GM12878 (cell line): ENCODE results near the gene DUXB. TPM values are rescaled to one million over a fixed set of nuclear protein-coding genes. Genes with fewer than 3 reads are reported as not detected.

Source experiments
- ATAC-seq: fragments of 200-7000 bp; cut with Tn5 transposase; 3 replicates; pipeline ENCODE4 v1.9.1; 2020; ENCODE audit warnings: mild to moderate bottlenecking, moderate library complexity
- BruUV-seq: library from RNA; stranded (reverse); fragments of 400-500 nt; replicated peaks from 2 replicates; lab custom pipeline; 2021; lab: Mats Ljungman, UMichigan
- CTCF ChIA-PET: fragments of 300-600 bp; sonication (Branson Sonifier 250); formaldehyde crosslinking; extraction: SDS; loops from one replicate; lab custom pipeline; 2021; ENCODE audit warnings: inconsistent platforms; lab: Yijun Ruan, JAX
- POLR2A ChIA-PET: fragments of 350-600 bp; formaldehyde crosslinking; extraction: SDS; loops from one replicate; lab custom pipeline; 2021; ENCODE audit warnings: inconsistent platforms; lab: Charles Lee
- RAD21 ChIA-PET: fragments of 300-600 bp; sonication (Branson Sonifier 250); formaldehyde crosslinking; loops from one replicate; lab custom pipeline; 2023; ENCODE audit warnings: antibody characterized with exemption; ENCODE audit not compliant: unreplicated experiment; lab: Charles Lee
- SMC1A ChIA-PET: fragments of 300-600 bp; sonication (Branson Sonifier 250); formaldehyde crosslinking; loops from one replicate; lab custom pipeline; 2023; ENCODE audit not compliant: unreplicated experiment, uncharacterized antibody; lab: Charles Lee
- DNase-seq: peaks from one replicate; pipeline ENCODE4 v3.0.0-alpha.2; 2011; ENCODE audit warnings: low read depth, low spot score
- FAIRE-seq: peaks from 3 replicates; lab custom pipeline; 2011; peaks lifted over from hg19 to GRCh38; lab: Jason Lieb, UNC
- H2AFZ ChIP-seq: 2 replicates; pipeline ENCODE4 v1.6.0; 2011; ENCODE audit warnings: low read depth, low read length, control low read depth; ENCODE audit not compliant: control insufficient read depth
- H3K27ac ChIP-seq: 2 replicates; pipeline ENCODE4 v1.5.1; 2011; ENCODE audit warnings: control low read depth; ENCODE audit not compliant: control insufficient read depth, insufficient read depth
- H3K27me3 ChIP-seq, 2 experiments: replicated peaks in 1 of 2; 2 replicates each; pipeline versions ENCODE4 v1.6.0 to v1.6.1; 2011; ENCODE audit warnings: low read length in 1 of 2; ENCODE audit not compliant: control insufficient read depth in 2 of 2, insufficient read depth in 2 of 2
- H3K36me3 ChIP-seq, 2 experiments: 2 replicates each; pipeline ENCODE4 v1.5.1; 2011; ENCODE audit warnings: low read length in 1 of 2; ENCODE audit not compliant: control insufficient read depth in 2 of 2, insufficient read depth in 2 of 2
- H3K4me1 ChIP-seq: 2 replicates; pipeline ENCODE4 v1.6.1; 2011; ENCODE audit warnings: mild to moderate bottlenecking, low read length, moderate library complexity, mixed read lengths; ENCODE audit not compliant: control insufficient read depth, insufficient read depth
- H3K4me2 ChIP-seq: 2 replicates; pipeline ENCODE4 v1.6.0; 2011; ENCODE audit warnings: control low read depth; ENCODE audit not compliant: control insufficient read depth, insufficient read depth
- H3K4me3 ChIP-seq: fragments of 200-600 bp; sonication (generic); 2 replicates; pipeline ENCODE4 v1.5.1; 2016
- H3K79me2 ChIP-seq: 2 replicates; pipeline ENCODE4 v1.6.0; 2011; ENCODE audit warnings: low read length; ENCODE audit not compliant: control insufficient read depth, insufficient read depth
- H3K9ac ChIP-seq: 2 replicates; pipeline ENCODE4 v1.8.0; 2011; ENCODE audit warnings: low read length, control low read depth, mixed read lengths; ENCODE audit not compliant: control insufficient read depth, insufficient read depth
- H3K9me3 ChIP-seq: replicated peaks from 3 replicates; pipeline ENCODE4 v1.5.1; 2011; ENCODE audit warnings: mild to moderate bottlenecking, low read length; ENCODE audit not compliant: control insufficient read depth, insufficient read depth
- H4K20me1 ChIP-seq: 2 replicates; pipeline ENCODE4 v1.6.0; 2011; ENCODE audit not compliant: control insufficient read depth, insufficient read depth
- ATF2 ChIP-seq: IDR thresholded peaks from 2 replicates; pipeline ENCODE4 v1.6.1; 2012; ENCODE audit warnings: low read length, inconsistent platforms
- ATF7 ChIP-seq: fragments of 450-650 bp; IDR thresholded peaks from 2 replicates; pipeline ENCODE4 v1.6.1; 2016; ENCODE audit warnings: low read depth, mild to moderate bottlenecking
- BACH1 ChIP-seq: fragments of 450-650 bp; IDR thresholded peaks from 2 replicates; pipeline ENCODE4 v1.6.1; 2017; ENCODE audit warnings: mild to moderate bottlenecking, borderline replicate concordance
- CEBPB ChIP-seq, 2 experiments: fragments of 150-350 bp in 1 of 2; IDR thresholded peaks; 2 replicates each; pipeline ENCODE4 v1.6.1; 2012 to 2014; ENCODE audit warnings: low read depth in 2 of 2, low read length in 2 of 2, borderline replicate concordance in 1 of 2, inconsistent platforms in 1 of 2
- NR2F1 ChIP-seq: fragments of 450-650 bp; conservative IDR thresholded peaks from 2 replicates; pipeline ENCODE4 v1.6.1; 2017; ENCODE audit warnings: mild to moderate bottlenecking
- RUNX3 ChIP-seq: IDR thresholded peaks from 2 replicates; pipeline ENCODE4 v1.6.1; 2012; ENCODE audit warnings: low read length, inconsistent platforms
- SIN3A ChIP-seq: IDR thresholded peaks from 2 replicates; pipeline ENCODE4 v1.6.1; 2012; ENCODE audit warnings: low read depth, low read length, improper control_type of control experiment
- STAT1 ChIP-seq: fragments of 450-650 bp; conservative IDR thresholded peaks from 2 replicates; pipeline ENCODE4 v1.6.1; 2014; ENCODE audit warnings: antibody characterized with exemption, mild to moderate bottlenecking
- ZBTB4 ChIP-seq: fragments of 450-650 bp; formaldehyde crosslinking; IDR thresholded peaks from 2 replicates; pipeline ENCODE4 v1.4.0; 2022; ENCODE audit warnings: mild to moderate bottlenecking, moderate library complexity
- ZNF217 ChIP-seq: fragments of 450-650 bp; IDR thresholded peaks from 2 replicates; pipeline ENCODE4 v1.6.1; 2017; ENCODE audit warnings: antibody characterized with exemption, mild to moderate bottlenecking
- ZNF24 ChIP-seq: fragments of 450-650 bp; IDR thresholded peaks from 2 replicates; pipeline ENCODE4 v1.6.1; 2017; ENCODE audit warnings: antibody characterized with exemption, mild to moderate bottlenecking
- WGBS: methylation state at CpG from one replicate; pipeline ENCODE4 v1.1.6; 2016; ENCODE audit warnings: low lambda C conversion rate; ENCODE audit not compliant: insufficient replicate concordance, insufficient coverage; ENCODE audit errors: missing lambda C conversion rate; 5-methylcytosine and 5-hydroxymethylcytosine counted together
- in situ Hi-C: fragments of 300-500 bp; cut with MboI; formaldehyde crosslinking; loops from 9 replicates; pipeline ENCODE4 v1.14.3; 2018; ENCODE audit warnings: mixed read lengths
- intact Hi-C: fragments of 100-400 bp; cut with micrococcal nuclease; formaldehyde crosslinking; loops from one replicate; pipeline ENCODE4 v1.14.2; 2022; ENCODE audit not compliant: unreplicated experiment
- polyA plus RNA-seq, 11 experiments: library from polyadenylated mRNA; depleted of rRNA in 4 of 11; unstranded in 6 of 11; stranded (reverse) in 5 of 11; fragments of >200 nt; fragmentation: Nextera tagmentation in 4 of 11; fragmentation: Illumina TruSeq in 1 of 11; extraction: Ambion mirVana in 4 of 11; extraction: Trizol in 1 of 11; gene quantifications; 1 replicate in 1 of 11; 2 replicates in 10 of 11; pipeline versions ENCODE4 v1.2.1 to v1.2.3, GENCODE V29; 2011 to 2016; ENCODE audit warnings: inconsistent platforms in 2 of 11, missing spikeins in 2 of 11, low read depth in 1 of 11
- total RNA-seq, 4 experiments: library from RNA; depleted of rRNA in 3 of 4; stranded (reverse); fragments of >200 nt in 3 of 4; fragmentation: Illumina TruSeq in 1 of 4; extraction: Trizol in 1 of 4; gene quantifications; 2 replicates each; pipeline versions ENCODE4 v1.2.1 to v1.2.3, GENCODE V29; 2013 to 2021
- TF ChIP-seq, protein P1 (sequence below): IDR thresholded peaks from 2 replicates; pipeline ENCODE4 v1.6.1; 2011; ENCODE audit warnings: low read depth, low read length, improper control_type of control experiment, borderline replicate concordance

The DUXB gene
- total and polyA plus RNA-seq, 10 of the 15 experiments (the other 5 are each of a cell fraction or from before 2014, with no cell fraction given), result 0.05 TPM; not detected in 9

- TF ChIP-seq RUNX3 (no peak), ZNF217 (no peak), ATF7 (no peak), CEBPB (IDR thresholded peaks at IDR 0.05; ENCODE audit: borderline replicate concordance in 1 of 2, low read depth in 2 of 2, low read length in 2 of 2) (no peak), NR2F1 (no peak), SIN3A (no peak), ZBTB4 (CRISPR knock-in tag) (no peak), STAT1 (no peak), ATF2 (no peak), ZNF24 (no peak), BACH1 (no peak)
- TF ChIP-seq, protein P1, sequence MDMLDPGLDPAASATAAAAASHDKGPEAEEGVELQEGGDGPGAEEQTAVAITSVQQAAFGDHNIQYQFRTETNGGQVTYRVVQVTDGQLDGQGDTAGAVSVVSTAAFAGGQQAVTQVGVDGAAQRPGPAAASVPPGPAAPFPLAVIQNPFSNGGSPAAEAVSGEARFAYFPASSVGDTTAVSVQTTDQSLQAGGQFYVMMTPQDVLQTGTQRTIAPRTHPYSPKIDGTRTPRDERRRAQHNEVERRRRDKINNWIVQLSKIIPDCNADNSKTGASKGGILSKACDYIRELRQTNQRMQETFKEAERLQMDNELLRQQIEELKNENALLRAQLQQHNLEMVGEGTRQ, result no peak
- Histone ChIP-seq H3K4me3 (no peak overlapping the region), H3K9me3 (no peaks in the 10 kb centered on the region; the same call in 2 of the 3 replicates), H3K27ac (no peak overlapping the region), H3K4me1 (no peaks in the 10 kb centered on the region), H3K27me3 (no peaks in the 10 kb centered on the region), H3K79me2 (no peaks in the 10 kb centered on the region), H3K4me2 (no peak overlapping the region), H2AFZ (no peak overlapping the region), H3K9ac (no peak overlapping the region), H3K36me3 (peaks cover 8 to 21% of the 10 kb centered on the region in 2 experiments; a peak in 3 of 4 replicates), H4K20me1 (no peaks in the 10 kb centered on the region)
- 97% methylated on average over 6 of the region's 6 CpGs for WGBS
- BruUV-seq, result no TSS peak
- no peak for DNase-seq
- no peak for ATAC-seq
- CTCF ChIA-PET, result interaction anchor here (1.0 to 1.2 kb wide), 2 partner anchors 12 to 103 kb away, joined by 3 read pairs; no protein-coding TSS in a partner anchor
- RAD21 ChIA-PET, result no interaction called here
- SMC1A ChIA-PET, result interaction anchor here (1.2 kb wide), 1 partner anchor 104 kb away, joined by 4 read pairs; no protein-coding TSS in a partner anchor
- in situ Hi-C loops, result no loop called here
- intact Hi-C loops, result no loop called here
- POLR2A ChIA-PET, result interaction anchor here (1.2 kb wide), 1 partner anchor 10 kb away, joined by 3 read pairs; no protein-coding TSS in a partner anchor
- FAIRE-seq, result no peak
Observed at GRCh38 chr16:75660321-75660720, 40.9 kb downstream of the DUXB start.
